NCI-H128 (cell line): ENCODE results near the gene DSTN.
"Not testable (repeated sequence)": the region's sequence is repeated elsewhere in the genome, so short reads cannot be mapped to it uniquely, and the experiment has no call there.

Source experiments
- DNase-seq: peaks from one replicate; lab custom pipeline; 2025; ENCODE audit not compliant: unreplicated experiment; lab: John Stamatoyannopoulos, UW

DSTN gene

GRCh38 chr20:17648791-17649730 lies 79.2 kb downstream of the DSTN start:
- DNase-seq, result peak; percentile 34

- DNase-seq, result no peak
Measured at GRCh38 chr20:17650301-17651128, 80.6 kb downstream of the DSTN start.

- no peak for DNase-seq
Measured at GRCh38 chr20:17651129-17651759, 81.4 kb downstream of the DSTN start.

GRCh38 chr20:17651760-17652388 lies 82.0 kb downstream of the DSTN start:
- no peak for DNase-seq

GRCh38 chr20:17652411-17652810 lies 82.5 kb downstream of the DSTN start:
- no peak for DNase-seq

- DNase-seq, result no peak
Measured at GRCh38 chr20:17653835-17654648, 84.2 kb downstream of the DSTN start.

- DNase-seq, result no peak
Measured at GRCh38 chr20:17654649-17655285, 84.9 kb downstream of the DSTN start.

GRCh38 chr20:17655286-17655651 lies 85.4 kb downstream of the DSTN start:
- DNase-seq, result no peak

- DNase-seq, result no peak
Measured at GRCh38 chr20:17655865-17656479, 86.1 kb downstream of the DSTN start.

GRCh38 chr20:17657079-17657825 lies 87.4 kb downstream of the DSTN start:
- DNase-seq, result no peak

- DNase-seq, result no peak
Measured at GRCh38 chr20:17657898-17658647, 88.2 kb downstream of the DSTN start.

GRCh38 chr20:17658648-17658993 lies 88.7 kb downstream of the DSTN start:
- no peak for DNase-seq

GRCh38 chr20:17659344-17659743 lies 89.5 kb downstream of the DSTN start:
- not testable (repeated sequence) for DNase-seq
